Astrocyte (in vitro differentiated cells and primary cell): ENCODE measurements around the gene SLC23A3.

Experiments
- CTCF ChIP-seq: IDR thresholded peaks from 2 replicates; pipeline ENCODE4 v1.5.1; 2011; ENCODE audit warnings: low read depth, mild to moderate bottlenecking, inconsistent platforms, low read length, moderate library complexity; ENCODE audit not compliant: insufficient read depth
- EZH2 ChIP-seq: IDR thresholded peaks from 2 replicates; pipeline ENCODE4 v1.6.1; 2012; ENCODE audit warnings: mild to moderate bottlenecking, low read length, inconsistent platforms; ENCODE audit not compliant: insufficient read depth

GRCh38 chr2:219133976-219134375, 35.9 kb downstream of the SLC23A3 start:
- TF ChIP-seq CTCF (no peak), EZH2 (no peak)
